H1 (cell line): ENCODE results near the gene IL3.

Experiments used
- CHD2 ChIP-seq: IDR thresholded peaks from 2 replicates; pipeline ENCODE4 v1.6.1; 2012; ENCODE audit warnings: low read length, improper control_type of control experiment
- CREB1 ChIP-seq: IDR thresholded peaks from 2 replicates; pipeline ENCODE4 v1.6.1; 2012; ENCODE audit warnings: inconsistent platforms
- TF ChIP-seq, protein P1 (sequence below), 3 experiments: IDR thresholded peaks; 1 replicate in 2 of 3; 2 replicates in 1 of 3; pipeline versions ENCODE4 v1.5.1 to v1.6.1; 2011; ENCODE audit warnings: low read length in 3 of 3, mild to moderate bottlenecking in 3 of 3, inconsistent platforms in 2 of 3, low read depth in 1 of 3, moderate library complexity in 1 of 3; ENCODE audit not compliant: insufficient read depth in 1 of 3; ENCODE audit errors: control extremely low read depth in 1 of 3

- TF ChIP-seq, protein P1, sequence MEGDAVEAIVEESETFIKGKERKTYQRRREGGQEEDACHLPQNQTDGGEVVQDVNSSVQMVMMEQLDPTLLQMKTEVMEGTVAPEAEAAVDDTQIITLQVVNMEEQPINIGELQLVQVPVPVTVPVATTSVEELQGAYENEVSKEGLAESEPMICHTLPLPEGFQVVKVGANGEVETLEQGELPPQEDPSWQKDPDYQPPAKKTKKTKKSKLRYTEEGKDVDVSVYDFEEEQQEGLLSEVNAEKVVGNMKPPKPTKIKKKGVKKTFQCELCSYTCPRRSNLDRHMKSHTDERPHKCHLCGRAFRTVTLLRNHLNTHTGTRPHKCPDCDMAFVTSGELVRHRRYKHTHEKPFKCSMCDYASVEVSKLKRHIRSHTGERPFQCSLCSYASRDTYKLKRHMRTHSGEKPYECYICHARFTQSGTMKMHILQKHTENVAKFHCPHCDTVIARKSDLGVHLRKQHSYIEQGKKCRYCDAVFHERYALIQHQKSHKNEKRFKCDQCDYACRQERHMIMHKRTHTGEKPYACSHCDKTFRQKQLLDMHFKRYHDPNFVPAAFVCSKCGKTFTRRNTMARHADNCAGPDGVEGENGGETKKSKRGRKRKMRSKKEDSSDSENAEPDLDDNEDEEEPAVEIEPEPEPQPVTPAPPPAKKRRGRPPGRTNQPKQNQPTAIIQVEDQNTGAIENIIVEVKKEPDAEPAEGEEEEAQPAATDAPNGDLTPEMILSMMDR (IDR thresholded peaks at IDR 0.05; ENCODE audit: control extremely low read depth in 1 of 3, insufficient read depth in 1 of 3, low read depth in 1 of 3, low read length in 3 of 3), result no peak
- TF ChIP-seq CREB1 (no peak), CHD2 (no peak)
These were observed 25.9 kb downstream of the IL3 start for GRCh38 chr5:132086277-132086794.
